HG03108 (cell line): ENCODE results near the gene RHBG.
"Not testable (repeated sequence)": the region's sequence is repeated elsewhere in the genome, so short reads cannot be mapped to it uniquely, and the experiment has no call there.

Source experiments
- ATAC-seq: cut with Tn5 transposase; IDR thresholded peaks from one replicate; pipeline ENCODE4 v1.9.1; 2021; ENCODE audit warnings: moderate library complexity; ENCODE audit not compliant: unreplicated experiment

The RHBG gene

DNA sequence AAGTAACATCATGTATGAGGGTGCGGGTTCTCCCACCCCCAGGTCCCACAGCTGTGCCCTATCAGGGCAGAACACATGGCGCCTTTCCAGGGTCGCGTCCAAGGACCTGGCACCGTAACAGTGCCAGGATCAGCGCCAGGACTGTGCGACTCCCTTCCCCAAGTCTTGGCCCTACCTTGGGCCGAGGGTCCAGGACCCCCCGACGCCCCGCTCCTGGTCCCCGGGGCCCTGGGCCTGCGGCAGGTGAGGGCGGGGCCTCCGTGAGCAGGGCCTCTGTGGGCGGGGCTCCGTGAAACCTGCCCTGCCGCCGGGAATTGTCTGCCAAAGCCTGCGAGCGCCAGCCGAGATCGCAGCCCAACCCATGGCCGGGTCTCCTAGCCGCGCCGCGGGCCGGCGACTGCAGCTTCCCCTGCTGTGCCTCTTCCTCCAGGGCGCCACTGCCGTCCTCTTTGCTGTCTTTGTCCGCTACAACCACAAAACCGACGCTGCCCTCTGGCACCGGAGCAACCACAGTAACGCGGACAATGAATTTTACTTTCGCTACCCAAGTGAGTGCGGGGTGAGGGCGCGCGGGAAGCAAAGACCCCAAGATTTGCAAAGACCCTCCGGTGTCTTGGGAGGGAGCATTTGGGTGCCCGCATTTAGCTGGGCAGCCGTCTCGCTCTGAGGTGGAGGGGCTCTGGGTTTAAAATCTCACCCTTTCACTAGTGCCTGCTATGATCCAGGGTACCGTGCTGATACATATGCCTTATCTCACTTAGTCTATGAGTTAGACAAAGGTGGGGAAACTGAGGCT is at the start of gene RHBG:
Gene RHBG (plus strand): TSS at position 323 of the 796 bp plus-strand sequence. CDS start 39 bp downstream, at position 362.
- ATAC-seq: no peak

GRCh38 chr1:156319664-156320063 is 49.3 kb upstream of the RHBG start:
- no peak for ATAC-seq

DNA sequence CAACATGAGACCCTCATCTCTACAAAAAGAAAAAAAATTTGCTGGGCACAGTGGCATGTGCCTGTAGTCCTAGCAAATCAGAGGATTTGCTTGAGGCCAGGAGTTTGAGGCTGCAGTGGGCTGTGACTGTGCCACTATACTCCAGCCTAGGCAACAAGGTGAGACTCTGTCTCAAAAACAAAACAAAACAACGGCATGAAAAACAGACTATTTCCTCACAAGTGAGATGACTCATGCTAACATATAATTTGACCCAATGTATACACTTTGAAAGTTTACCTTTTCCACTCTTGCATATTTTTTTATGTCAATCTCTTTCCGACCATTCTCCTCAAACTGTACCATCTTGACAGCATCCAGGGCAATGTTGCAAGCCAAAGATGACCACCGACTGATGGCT is 48.5 kb upstream of the RHBG start:
- no peak for ATAC-seq

DNA sequence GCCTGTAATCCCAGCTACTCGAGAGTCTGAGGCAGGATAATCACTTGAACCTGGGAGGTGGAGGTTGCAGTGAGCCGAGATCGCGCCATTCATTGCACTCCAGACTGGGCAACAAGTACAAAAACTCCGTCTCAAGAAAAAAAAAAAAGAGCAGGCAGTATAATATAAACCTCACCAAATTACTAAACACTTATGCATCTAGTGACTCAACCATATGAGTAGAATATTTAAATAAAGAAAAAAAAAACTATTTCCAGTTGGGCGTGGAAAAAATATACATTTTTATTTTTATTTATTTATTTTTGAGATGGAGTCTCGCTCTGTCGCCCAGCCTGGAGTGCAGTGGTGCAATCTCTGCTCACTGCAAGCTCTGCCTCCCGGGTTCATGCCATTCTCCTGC is 45.8 kb upstream of the RHBG start:
- not testable (repeated sequence) for ATAC-seq

DNA sequence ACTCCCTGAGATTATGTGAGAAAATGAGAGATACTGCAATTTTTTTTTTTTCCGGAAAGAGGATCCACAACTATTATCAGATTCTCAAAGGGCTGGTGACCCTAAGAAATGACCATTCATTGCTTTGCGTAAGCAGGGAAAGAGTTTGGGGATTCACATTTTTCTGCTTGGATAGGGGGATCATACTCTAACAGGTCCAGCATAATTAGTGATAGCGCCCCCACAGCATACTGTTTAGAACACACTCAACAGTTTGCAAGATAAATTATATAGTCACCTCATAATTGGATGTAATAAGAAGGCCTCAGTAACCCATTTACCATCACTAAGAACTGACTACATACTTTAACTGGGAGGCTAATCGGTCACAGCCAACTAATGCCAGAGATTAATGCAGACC is 32.8 kb upstream of the RHBG start:
- no peak for ATAC-seq

GRCh38 chr1:156337052-156337887 is 31.7 kb upstream of the RHBG start:
- ATAC-seq: no peak

- ATAC-seq: no peak
Measured at GRCh38 chr1:156337888-156338179, 31.2 kb upstream of the RHBG start.

GRCh38 chr1:156338180-156338976 is 30.6 kb upstream of the RHBG start, which contains the start of the genes CCT3 and TSACC:
Gene CCT3 (minus strand): TSS chr1:156338292. CDS start chr1:156338184, 108 bp downstream.
Gene TSACC (plus strand): TSS chr1:156338526. CDS start chr1:156339758, 1,232 bp downstream.
- ATAC-seq: peak; percentile 83

DNA sequence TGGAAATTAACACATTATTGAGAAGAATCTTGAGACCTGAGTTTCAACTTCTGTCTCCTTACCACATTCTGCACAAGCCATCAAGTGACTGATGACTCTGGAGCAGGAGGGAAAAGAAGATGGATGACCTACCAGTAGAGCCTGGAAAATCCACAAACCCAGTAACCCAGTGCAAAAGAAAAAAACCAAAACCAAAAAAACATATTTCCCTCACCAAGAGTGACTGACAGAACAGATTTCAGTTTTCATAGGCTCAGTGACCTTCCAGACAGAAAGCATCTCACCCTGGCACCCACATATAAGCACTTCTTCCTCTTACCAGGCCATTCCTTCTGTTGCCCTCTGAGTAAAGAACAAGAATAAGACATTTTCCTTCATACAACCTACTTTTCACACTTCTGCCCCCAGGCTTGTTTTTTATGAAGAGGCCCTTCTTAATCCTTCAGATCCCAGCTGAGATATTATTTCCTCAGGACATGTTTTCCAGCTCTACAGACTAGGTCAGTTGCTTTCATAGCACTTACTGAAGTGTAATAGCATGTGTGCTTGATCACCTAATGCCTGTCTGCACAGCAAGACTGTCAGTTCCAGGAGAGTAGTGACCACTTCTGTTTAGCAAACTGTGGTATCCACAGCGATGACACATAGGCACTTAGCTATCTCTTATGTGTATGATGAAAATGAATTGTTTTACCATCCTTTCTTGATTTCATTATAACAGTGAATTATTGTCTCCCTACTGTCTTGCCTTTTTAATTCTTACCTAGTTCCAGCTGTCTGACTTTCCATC is 26.6 kb upstream of the RHBG start:
- no peak for ATAC-seq

DNA sequence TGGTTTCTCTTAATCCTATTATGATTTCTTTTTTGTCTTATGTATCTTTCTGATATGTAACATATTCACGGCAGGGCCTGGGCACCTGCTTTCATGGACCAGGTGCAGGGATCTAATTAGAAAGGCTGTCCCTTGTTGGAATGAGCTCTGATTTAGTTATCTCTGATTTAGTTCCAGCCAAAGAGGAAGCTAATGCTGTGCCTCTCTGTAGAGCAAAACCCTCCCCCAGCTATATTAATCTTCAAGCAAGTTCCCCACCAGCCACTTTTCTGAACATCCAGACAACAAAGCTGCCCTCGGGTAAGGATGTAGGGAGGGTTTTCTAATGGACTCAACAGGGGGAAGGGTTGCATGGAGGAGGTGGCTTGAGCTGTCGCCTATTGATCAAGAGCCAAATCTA is 24.6 kb upstream of the RHBG start:
- no peak for ATAC-seq

GRCh38 chr1:156346035-156346434 is 23.0 kb upstream of the RHBG start:
- not testable (repeated sequence) for ATAC-seq

GRCh38 chr1:156346636-156347035 is 22.4 kb upstream of the RHBG start:
- no peak for ATAC-seq

DNA sequence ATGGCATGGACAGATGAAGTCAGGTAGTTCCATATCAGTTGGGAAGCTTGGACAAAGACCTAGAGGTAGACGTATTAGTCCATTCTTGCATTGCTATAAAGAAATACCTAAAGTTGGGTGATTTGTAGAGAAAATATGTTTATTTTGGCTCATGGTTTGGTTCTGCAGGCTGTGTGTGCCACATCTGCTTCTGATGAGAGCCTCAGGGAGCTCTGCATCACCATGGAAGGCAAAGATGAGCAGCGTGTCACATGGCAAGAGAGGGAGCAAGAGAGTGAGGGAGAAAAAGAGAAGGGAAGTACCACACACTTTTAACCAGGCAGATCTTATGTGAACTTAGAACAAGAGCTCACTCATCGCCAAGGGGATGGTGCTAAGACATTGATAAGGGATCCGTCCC is 21.7 kb upstream of the RHBG start:
- ATAC-seq: no peak

- not testable (repeated sequence) for ATAC-seq
Measured at GRCh38 chr1:156352481-156352880, 16.5 kb upstream of the RHBG start.

- no peak for ATAC-seq
Measured at GRCh38 chr1:156356262-156356874, 12.6 kb upstream of the RHBG start.

DNA sequence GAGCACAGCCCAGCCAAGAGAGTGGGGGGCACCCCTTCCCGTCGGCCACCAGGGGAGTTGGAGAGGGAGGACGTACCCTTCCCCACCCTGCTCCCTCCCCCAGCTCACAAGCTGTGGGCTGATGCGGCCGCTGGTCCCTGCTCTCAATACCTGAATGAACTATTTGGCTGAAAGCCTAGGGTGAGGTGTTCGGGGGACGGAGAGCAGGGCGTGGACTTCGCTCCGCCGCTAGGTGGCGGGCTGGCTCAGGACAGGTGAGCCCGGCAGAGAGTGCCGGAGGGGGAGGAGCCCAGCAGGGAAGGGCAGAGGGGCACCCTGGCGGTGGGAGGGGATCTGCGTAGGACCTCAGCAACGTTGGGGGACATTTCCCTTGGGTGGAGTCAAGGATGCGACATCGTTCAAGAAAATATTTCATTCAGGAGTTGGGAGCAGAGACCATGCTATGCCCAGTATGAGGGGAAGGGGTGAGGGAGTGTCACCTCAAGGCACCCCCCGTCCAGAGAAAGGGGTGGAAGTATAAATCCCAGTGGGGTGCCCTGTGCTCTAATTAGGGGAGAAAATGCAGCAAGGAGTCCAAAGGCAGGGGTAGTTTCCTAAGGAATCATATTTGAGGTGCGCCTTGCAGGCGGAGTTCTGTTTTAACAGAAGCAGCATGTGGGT is 12.0 kb upstream of the RHBG start:
- no peak for ATAC-seq

- ATAC-seq: no peak
Measured at GRCh38 chr1:156357977-156358376, 11.0 kb upstream of the RHBG start.

- ATAC-seq: no peak
Measured at GRCh38 chr1:156358641-156359040, 10.4 kb upstream of the RHBG start.

DNA sequence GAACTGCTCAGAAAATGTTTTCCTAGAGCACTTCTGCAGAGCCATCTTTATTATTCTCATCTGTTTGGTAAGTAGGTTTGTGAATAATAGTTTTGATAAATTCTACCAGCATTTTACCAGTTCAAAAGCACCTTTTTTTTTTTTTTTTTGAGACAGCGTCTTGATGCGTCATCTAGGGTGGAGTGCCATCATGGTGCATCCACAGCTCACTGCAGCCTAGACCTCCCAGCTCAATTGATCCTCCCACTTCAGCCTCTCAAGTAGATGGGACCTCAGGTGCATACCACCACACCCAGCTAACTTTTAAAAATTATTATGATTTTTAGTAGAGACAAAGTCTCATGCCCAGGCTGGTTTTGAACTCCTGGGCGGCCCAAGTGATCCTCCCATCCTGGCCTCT is 9.8 kb upstream of the RHBG start:
- ATAC-seq: no peak

DNA sequence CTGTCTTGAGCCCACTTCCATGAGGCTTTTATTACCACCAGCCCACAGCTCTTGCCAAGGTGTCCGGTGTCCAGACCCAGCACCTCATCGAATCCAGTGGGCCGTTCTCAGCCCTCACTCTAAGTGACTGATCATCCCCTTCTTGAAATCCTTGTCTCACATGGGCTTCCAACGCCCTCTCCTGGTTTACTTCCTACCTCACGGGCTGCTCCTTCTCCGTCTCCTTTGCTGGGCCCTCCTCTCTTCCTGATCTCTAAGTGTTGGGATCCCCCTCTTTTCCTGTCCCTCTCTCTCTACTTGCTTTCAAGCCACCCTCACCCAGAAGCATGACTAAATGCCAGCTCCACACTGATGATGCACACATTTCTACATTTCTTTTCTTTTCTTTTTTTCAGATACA is 9.0 kb upstream of the RHBG start:
- no peak for ATAC-seq
